ENCODE measurements around the gene PSD.
A peak's percentile ranks its signal among the peaks of the same experiment; 100 is the strongest.
"Not testable (repeated sequence)": the region's sequence is repeated elsewhere in the genome, so short reads cannot be mapped to it uniquely, and the experiment has no call there.

The PSD gene

GRCh38 chr10:102418622-102419268, at the start of gene PSD:
PSD (minus strand) TSS chr10:102418785; CDS start chr10:102417038, 1,747 bp downstream.
- no peak for DNase-seq (ENCODE audit: low read depth)

- no peak for DNase-seq (ENCODE audit: low read depth)
Measured at GRCh38 chr10:102467971-102468438, 49.4 kb upstream of the PSD start.

GRCh38 chr10:102467318-102467717, 48.7 kb upstream of the PSD start:
- no peak for DNase-seq (ENCODE audit: low read depth)

- DNase-seq (ENCODE audit: low read depth), result no peak
Measured at GRCh38 chr10:102465466-102465865, 46.9 kb upstream of the PSD start.

- DNase-seq (ENCODE audit: low read depth), result no peak
Measured at GRCh38 chr10:102463983-102464382, 45.4 kb upstream of the PSD start.

GRCh38 chr10:102462512-102463054, 44.0 kb upstream of the PSD start:
- no peak for DNase-seq (ENCODE audit: low read depth)

- DNase-seq (ENCODE audit: low read depth), result no peak
Measured at GRCh38 chr10:102461187-102462054, 42.8 kb upstream of the PSD start.

- no peak for DNase-seq (ENCODE audit: low read depth)
Measured at GRCh38 chr10:102460836-102461186, 42.2 kb upstream of the PSD start.

GRCh38 chr10:102458656-102459055, 40.1 kb upstream of the PSD start:
- no peak for DNase-seq (ENCODE audit: low read depth)

- no peak for DNase-seq (ENCODE audit: low read depth)
Measured at GRCh38 chr10:102457591-102458150, 39.1 kb upstream of the PSD start.

- DNase-seq (ENCODE audit: low read depth), result no peak
Measured at GRCh38 chr10:102455893-102456471, 37.4 kb upstream of the PSD start.

- DNase-seq (ENCODE audit: low read depth), result not testable (repeated sequence)
Measured at GRCh38 chr10:102454662-102455487, 36.3 kb upstream of the PSD start.

- no peak for DNase-seq (ENCODE audit: low read depth)
Measured at GRCh38 chr10:102453502-102453901, 34.9 kb upstream of the PSD start.

- peak; percentile 64 for DNase-seq (ENCODE audit: low read depth)
Measured at GRCh38 chr10:102452672-102453340, 34.2 kb upstream of the PSD start.

- DNase-seq (ENCODE audit: low read depth), result no peak
Measured at GRCh38 chr10:102451105-102451969, 32.8 kb upstream of the PSD start, which contains the start of gene C10orf95. C10orf95 (minus strand) TSS chr10:102451543; CDS start chr10:102451093, 450 bp downstream.

GRCh38 chr10:102450374-102451104, 32.0 kb upstream of the PSD start:
- DNase-seq (ENCODE audit: low read depth), result no peak

GRCh38 chr10:102450124-102450373, 31.5 kb upstream of the PSD start:
- no peak for DNase-seq (ENCODE audit: low read depth)

- no peak for DNase-seq (ENCODE audit: low read depth)
Measured at GRCh38 chr10:102449321-102450123, 30.9 kb upstream of the PSD start.

GRCh38 chr10:102444851-102445250, 26.3 kb upstream of the PSD start:
- DNase-seq (ENCODE audit: low read depth), result no peak
